ENCODE data around the gene CADM2. TPM values are rescaled to one million over a fixed set of nuclear protein-coding genes. Genes with fewer than 3 reads are reported as not detected.

Gene CADM2
- total RNA-seq, 1 experiment from 2014 or later: not detected

GRCh38 chr3:85862893-85863455, 904.2 kb downstream of the CADM2 start:
- ChIA-PET POLR2A (no interaction called here), CTCF (no interaction called here)
- intact Hi-C loops (cut with micrococcal nuclease): no loop called here
- Mint-ChIP-seq H3K27me3 (ENCODE audit: insufficient read depth, unreplicated experiment) (peaks cover 54% of the 10 kb centered on the region), H3K9me3 (ENCODE audit: unreplicated experiment) (no peaks in the 10 kb centered on the region), H3K27ac (ENCODE audit: low read depth, unreplicated experiment) (no peak overlapping the region), H3K36me3 (ENCODE audit: insufficient read depth, unreplicated experiment) (no peaks in the 10 kb centered on the region), H3K4me1 (ENCODE audit: insufficient read depth, unreplicated experiment) (no peaks in the 10 kb centered on the region), H3K4me3 (ENCODE audit: unreplicated experiment) (no peak overlapping the region)
- DNase-seq (ENCODE audit: unreplicated experiment): no peak
- BruUV-seq (replicated peaks): no TSS peak
- TF ChIP-seq, protein P1, sequence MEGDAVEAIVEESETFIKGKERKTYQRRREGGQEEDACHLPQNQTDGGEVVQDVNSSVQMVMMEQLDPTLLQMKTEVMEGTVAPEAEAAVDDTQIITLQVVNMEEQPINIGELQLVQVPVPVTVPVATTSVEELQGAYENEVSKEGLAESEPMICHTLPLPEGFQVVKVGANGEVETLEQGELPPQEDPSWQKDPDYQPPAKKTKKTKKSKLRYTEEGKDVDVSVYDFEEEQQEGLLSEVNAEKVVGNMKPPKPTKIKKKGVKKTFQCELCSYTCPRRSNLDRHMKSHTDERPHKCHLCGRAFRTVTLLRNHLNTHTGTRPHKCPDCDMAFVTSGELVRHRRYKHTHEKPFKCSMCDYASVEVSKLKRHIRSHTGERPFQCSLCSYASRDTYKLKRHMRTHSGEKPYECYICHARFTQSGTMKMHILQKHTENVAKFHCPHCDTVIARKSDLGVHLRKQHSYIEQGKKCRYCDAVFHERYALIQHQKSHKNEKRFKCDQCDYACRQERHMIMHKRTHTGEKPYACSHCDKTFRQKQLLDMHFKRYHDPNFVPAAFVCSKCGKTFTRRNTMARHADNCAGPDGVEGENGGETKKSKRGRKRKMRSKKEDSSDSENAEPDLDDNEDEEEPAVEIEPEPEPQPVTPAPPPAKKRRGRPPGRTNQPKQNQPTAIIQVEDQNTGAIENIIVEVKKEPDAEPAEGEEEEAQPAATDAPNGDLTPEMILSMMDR (IDR thresholded peaks at IDR 0.05; ENCODE audit: unreplicated experiment): no peak

GRCh38 chr3:85864896-85865295, 906.1 kb downstream of the CADM2 start:
- H3K4me3 Mint-ChIP-seq (ENCODE audit: unreplicated experiment): no peak overlapping the region
- no peak overlapping the region for H3K27ac Mint-ChIP-seq (ENCODE audit: low read depth, unreplicated experiment)

DNA sequence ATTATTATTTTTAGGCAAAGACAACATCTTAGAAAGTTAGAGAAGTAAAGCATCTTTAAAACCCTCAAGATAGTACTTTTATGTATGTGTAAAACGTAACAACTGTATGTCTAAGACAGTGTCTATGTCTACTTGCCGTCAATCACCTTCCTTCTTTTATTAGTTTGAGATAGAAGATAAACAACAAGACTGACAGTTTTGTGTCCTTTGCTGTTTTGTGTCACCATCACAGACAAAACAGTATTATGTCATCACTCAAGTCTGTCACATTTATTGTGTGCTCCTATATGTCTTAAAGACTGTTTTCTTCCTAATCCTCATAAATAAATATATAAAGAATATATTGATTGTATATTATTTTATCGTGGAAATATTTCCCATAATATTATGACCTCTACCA, 908.3 kb downstream of the CADM2 start:
- H3K4me3 Mint-ChIP-seq (ENCODE audit: unreplicated experiment): no peak overlapping the region
- no TSS peak for BruUV-seq (replicated peaks)
- ChIA-PET POLR2A (no interaction called here), CTCF (no interaction called here)
- no peak for DNase-seq (ENCODE audit: unreplicated experiment)
- intact Hi-C loops (cut with micrococcal nuclease): no loop called here
- H3K27me3 Mint-ChIP-seq (ENCODE audit: insufficient read depth, unreplicated experiment): peaks cover 60% of the 10 kb centered on the region
- no peaks in the 10 kb centered on the region for H3K36me3 Mint-ChIP-seq (ENCODE audit: insufficient read depth, unreplicated experiment)
- no peaks in the 10 kb centered on the region for H3K4me1 Mint-ChIP-seq (ENCODE audit: insufficient read depth, unreplicated experiment)
- TF ChIP-seq, protein P1 (IDR thresholded peaks at IDR 0.05; ENCODE audit: unreplicated experiment): no peak
- H3K9me3 Mint-ChIP-seq (ENCODE audit: unreplicated experiment): no peaks in the 10 kb centered on the region
- H3K27ac Mint-ChIP-seq (ENCODE audit: low read depth, unreplicated experiment): no peak overlapping the region

More at GRCh38 chr3:85864896-85865295, 906.1 kb downstream of the CADM2 start:
- H3K36me3 Mint-ChIP-seq (ENCODE audit: insufficient read depth, unreplicated experiment): no peaks in the 10 kb centered on the region
- ChIA-PET CTCF (no interaction called here), POLR2A (no interaction called here)
- no peaks in the 10 kb centered on the region for H3K9me3 Mint-ChIP-seq (ENCODE audit: unreplicated experiment)
- peaks cover 66% of the 10 kb centered on the region for H3K27me3 Mint-ChIP-seq (ENCODE audit: insufficient read depth, unreplicated experiment)
- TF ChIP-seq, protein P1 (IDR thresholded peaks at IDR 0.05; ENCODE audit: unreplicated experiment): no peak
- no TSS peak for BruUV-seq (replicated peaks)
- no peak for DNase-seq (ENCODE audit: unreplicated experiment)
- intact Hi-C loops (cut with micrococcal nuclease): no loop called here
- H3K4me1 Mint-ChIP-seq (ENCODE audit: insufficient read depth, unreplicated experiment): no peaks in the 10 kb centered on the region

- H3K4me3 Mint-ChIP-seq (ENCODE audit: unreplicated experiment): no peak overlapping the region
- no TSS peak for BruUV-seq (replicated peaks)
Measured at GRCh38 chr3:85875589-85875988, 916.8 kb downstream of the CADM2 start.

More at GRCh38 chr3:85875589-85875988, 916.8 kb downstream of the CADM2 start:
- CTCF ChIA-PET: interaction anchor here (0.6 kb wide), 1 partner anchor 181 kb away, joined by 3 read pairs; no protein-coding TSS in a partner anchor
- intact Hi-C loops (cut with micrococcal nuclease): no loop called here
- Mint-ChIP-seq H3K4me1 (ENCODE audit: insufficient read depth, unreplicated experiment) (no peaks in the 10 kb centered on the region), H3K9me3 (ENCODE audit: unreplicated experiment) (no peaks in the 10 kb centered on the region), H3K27ac (ENCODE audit: low read depth, unreplicated experiment) (no peak overlapping the region), H3K27me3 (ENCODE audit: insufficient read depth, unreplicated experiment) (peaks cover 24% of the 10 kb centered on the region), H3K36me3 (ENCODE audit: insufficient read depth, unreplicated experiment) (no peaks in the 10 kb centered on the region)
- DNase-seq (ENCODE audit: unreplicated experiment): no peak
- TF ChIP-seq, protein P1 (IDR thresholded peaks at IDR 0.05; ENCODE audit: unreplicated experiment): no peak
- POLR2A ChIA-PET: no interaction called here

All from MCF 10A (cell line).